OCI-LY3 (cell line): ENCODE results near the gene SREBF1.
A peak's percentile ranks its signal among the peaks of the same experiment; 100 is the strongest.

Experiments used
- H2AFZ ChIP-seq: fragments of 200-600, 300-600 bp; shearing (Covaris generic); 2 replicates; pipeline ENCODE4 v1.6.0; 2014; ENCODE audit warnings: antibody characterized with exemption, low read depth, low read length
- H3K27ac ChIP-seq: fragments of 200-600, 300-600 bp; sonication (generic); 2 replicates; pipeline ENCODE4 v1.5.1; 2014; ENCODE audit warnings: mild to moderate bottlenecking, low read length, moderate library complexity, mixed read lengths
- H3K27me3 ChIP-seq: fragments of 200-600, 300-600 bp; sonication (generic); 2 replicates; pipeline ENCODE4 v1.6.1; 2014; ENCODE audit warnings: low read depth, low read length, mixed read lengths
- H3K36me3 ChIP-seq: fragments of 200-600, 300-600 bp; sonication (generic); replicated peaks from 2 replicates; pipeline ENCODE3; 2014; ENCODE audit warnings: low read depth, low read length, mixed read lengths
- H3K4me1 ChIP-seq: fragments of 300-600, 200-600 bp; sonication (generic); 2 replicates; pipeline ENCODE4 v1.6.1; 2014; ENCODE audit warnings: low read length, mixed read lengths
- H3K4me2 ChIP-seq: fragments of 200-600, 300-600 bp; sonication (generic); 2 replicates; pipeline ENCODE4 v1.6.1; 2014; ENCODE audit warnings: low read length, mixed read lengths
- H3K4me3 ChIP-seq: fragments of 300-600, 200-600 bp; sonication (generic); 2 replicates; pipeline ENCODE4 v1.5.1; 2014; ENCODE audit warnings: antibody characterized with exemption, mild to moderate bottlenecking, low read length, moderate library complexity
- H3K79me2 ChIP-seq: fragments of 300-600, 200-600 bp; shearing (Covaris generic); 2 replicates; pipeline ENCODE4 v1.6.1; 2014; ENCODE audit warnings: mild to moderate bottlenecking, low read length, mixed read lengths
- H3K9ac ChIP-seq: fragments of 300-600, 200-600 bp; shearing (Covaris generic); 2 replicates; pipeline ENCODE4 v1.6.0; 2014; ENCODE audit warnings: mild to moderate bottlenecking, low read length, moderate library complexity
- H3K9me3 ChIP-seq: fragments of 200-600, 300-600 bp; shearing (Covaris generic); 2 replicates; pipeline ENCODE4 v1.6.1; 2014; ENCODE audit warnings: low read length, mixed read lengths; ENCODE audit not compliant: insufficient read depth
- H4K20me1 ChIP-seq: fragments of 200-600, 300-600 bp; sonication (generic); 2 replicates; pipeline ENCODE4 v1.6.1; 2016; ENCODE audit warnings: low read length, mixed read lengths; ENCODE audit not compliant: insufficient read depth
- CTCF ChIP-seq: fragments of 200-600, 300-600 bp; sonication (generic); IDR thresholded peaks from 2 replicates; pipeline ENCODE4 v1.5.1; 2014; ENCODE audit warnings: antibody characterized with exemption, low read length, low read depth
- EZH2phosphoT487 ChIP-seq: fragments of 200-600 bp; shearing (Covaris generic); IDR thresholded peaks from 2 replicates; pipeline ENCODE4 v1.6.1; 2018; ENCODE audit warnings: antibody characterized with exemption, mixed run types, low read depth

Gene SREBF1

GRCh38 chr17:17836250-17836817 lies 452 bp downstream of the SREBF1 start:
- H3K9ac ChIP-seq, result peak overlapping the region; percentile 86
- H3K4me1 ChIP-seq, result peaks cover 55% of the 10 kb centered on the region
- no peaks in the 10 kb centered on the region for H3K27me3 ChIP-seq
- no peak overlapping the region for H2AFZ ChIP-seq
- peak overlapping the region; percentile 86 for H3K4me3 ChIP-seq
- no peak for TF ChIP-seq CTCF
- no peak for TF ChIP-seq EZH2phosphoT487
- no peaks in the 10 kb centered on the region for H3K9me3 ChIP-seq
- H3K79me2 ChIP-seq, result peaks cover 30% of the 10 kb centered on the region
- peaks cover 10% of the 10 kb centered on the region; the same call in 1 of the 2 replicates for H4K20me1 ChIP-seq
- H3K4me2 ChIP-seq, result peak overlapping the region; percentile 94
- no peaks in the 10 kb centered on the region for H3K36me3 ChIP-seq
- H3K27ac ChIP-seq, result peak overlapping the region; percentile 70

GRCh38 chr17:17835415-17836249 lies 1.2 kb downstream of the SREBF1 start:
- H3K79me2 ChIP-seq, result peaks cover 30% of the 10 kb centered on the region
- H3K4me3 ChIP-seq, result peak overlapping the region; percentile 86
- peak overlapping the region; percentile 56 for H3K9ac ChIP-seq
- H3K27me3 ChIP-seq, result no peaks in the 10 kb centered on the region
- H3K4me1 ChIP-seq, result peaks cover 49% of the 10 kb centered on the region
- H2AFZ ChIP-seq, result no peak overlapping the region
- H3K27ac ChIP-seq, result peak overlapping the region; percentile 84
- no peaks in the 10 kb centered on the region for H3K36me3 ChIP-seq
- no peaks in the 10 kb centered on the region for H3K9me3 ChIP-seq
- H3K4me2 ChIP-seq, result peak overlapping the region; percentile 94
- no peak for TF ChIP-seq EZH2phosphoT487
- no peak for TF ChIP-seq CTCF
- H4K20me1 ChIP-seq, result peaks cover 10% of the 10 kb centered on the region; the same call in 1 of the 2 replicates

GRCh38 chr17:17834974-17835373 lies 1.8 kb downstream of the SREBF1 start:
- peak overlapping the region; percentile 84 for H3K27ac ChIP-seq
- peaks cover 15% of the 10 kb centered on the region; the same call in 1 of the 2 replicates for H4K20me1 ChIP-seq
- H3K4me3 ChIP-seq, result peak overlapping the region; percentile 86
- H3K79me2 ChIP-seq, result peaks cover 32% of the 10 kb centered on the region
- peak overlapping the region; percentile 39; the same call in 1 of the 2 replicates for H3K9ac ChIP-seq
- H3K9me3 ChIP-seq, result no peaks in the 10 kb centered on the region
- H3K4me1 ChIP-seq, result peaks cover 49% of the 10 kb centered on the region
- TF ChIP-seq EZH2phosphoT487 (no peak), CTCF (no peak)
- H3K27me3 ChIP-seq, result no peaks in the 10 kb centered on the region
- H2AFZ ChIP-seq, result no peak overlapping the region
- H3K36me3 ChIP-seq, result no peaks in the 10 kb centered on the region
- peak overlapping the region; percentile 94 for H3K4me2 ChIP-seq

GRCh38 chr17:17833658-17834357 lies 3.0 kb downstream of the SREBF1 start:
- Histone ChIP-seq H3K9me3 (no peaks in the 10 kb centered on the region), H3K79me2 (peaks cover 32% of the 10 kb centered on the region), H3K27ac (peak overlapping the region; percentile 84), H3K4me3 (no peak overlapping the region), H3K4me1 (peaks cover 41% of the 10 kb centered on the region), H2AFZ (no peak overlapping the region), H4K20me1 (peaks cover 15% of the 10 kb centered on the region; the same call in 1 of the 2 replicates), H3K36me3 (no peaks in the 10 kb centered on the region), H3K27me3 (no peaks in the 10 kb centered on the region), H3K4me2 (peak overlapping the region; percentile 44), H3K9ac (no peak overlapping the region)
- no peak for TF ChIP-seq CTCF
- no peak for TF ChIP-seq EZH2phosphoT487
